GM18502 (cell line): ENCODE results near the gene NR5A2.

Experiments used
- ATAC-seq: cut with Tn5 transposase; IDR thresholded peaks from one replicate; pipeline ENCODE4 v1.9.1; 2021; ENCODE audit warnings: mild to moderate bottlenecking; ENCODE audit not compliant: unreplicated experiment, poor library complexity

NR5A2 gene

GRCh38 chr1:200027264-200027823 is at the start of gene NR5A2:
Gene NR5A2, plus strand, starts transcription at chr1:200027710. Its CDS starts 138 bp downstream, at chr1:200027848.
- no peak for ATAC-seq

GRCh38 chr1:199978408-199978940 is 49.0 kb upstream of the NR5A2 start:
- ATAC-seq: no peak

GRCh38 chr1:199979071-199979470 is 48.4 kb upstream of the NR5A2 start:
- ATAC-seq: no peak

- no peak for ATAC-seq
Observed at GRCh38 chr1:199981584-199981983, 45.9 kb upstream of the NR5A2 start.

- ATAC-seq: no peak
Observed at GRCh38 chr1:199982606-199983005, 44.9 kb upstream of the NR5A2 start.

GRCh38 chr1:199983531-199983930 is 44.0 kb upstream of the NR5A2 start:
- no peak for ATAC-seq

- ATAC-seq: no peak
Observed at GRCh38 chr1:199995096-199995685, 32.3 kb upstream of the NR5A2 start.

- ATAC-seq: no peak
Observed at GRCh38 chr1:200005165-200005564, 22.3 kb upstream of the NR5A2 start.

GRCh38 chr1:200006711-200007110 is 20.8 kb upstream of the NR5A2 start:
- ATAC-seq: no peak

- no peak for ATAC-seq
Observed at GRCh38 chr1:200015811-200016210, 11.7 kb upstream of the NR5A2 start.

- no peak for ATAC-seq
Observed at GRCh38 chr1:200021577-200022238, 5.8 kb upstream of the NR5A2 start.

- no peak for ATAC-seq
Observed at GRCh38 chr1:200022239-200022804, 5.2 kb upstream of the NR5A2 start.

- ATAC-seq: no peak
Observed at GRCh38 chr1:200028586-200029034, 1.1 kb downstream of the NR5A2 start.

GRCh38 chr1:200029035-200029821 is 1.7 kb downstream of the NR5A2 start:
- no peak for ATAC-seq

GRCh38 chr1:200029822-200030152 is 2.3 kb downstream of the NR5A2 start:
- ATAC-seq: no peak

GRCh38 chr1:200030791-200031190 is 3.3 kb downstream of the NR5A2 start:
- ATAC-seq: no peak

GRCh38 chr1:200033511-200034261 is 6.2 kb downstream of the NR5A2 start:
- ATAC-seq: no peak

- no peak for ATAC-seq
Observed at GRCh38 chr1:200034262-200034557, 6.7 kb downstream of the NR5A2 start.

- no peak for ATAC-seq
Observed at GRCh38 chr1:200034761-200035396, 7.4 kb downstream of the NR5A2 start.
